WERI-Rb-1 (cell line): Measurements from ENCODE around the gene WSB1.

Experiments used
- DNase-seq: peaks from one replicate; pipeline ENCODE4 v3.0.0-alpha.2; 2020
- H3K27ac ChIP-seq: fragments of 250-450 bp; sonication (Bioruptor Pico); 2 replicates; pipeline ENCODE4 v1.5.1; 2020; ENCODE audit warnings: mild to moderate bottlenecking, moderate library complexity
- H3K27me3 ChIP-seq: fragments of 250-450 bp; sonication (Bioruptor Pico); 2 replicates; pipeline ENCODE4 v1.5.1; 2021; ENCODE audit warnings: mild to moderate bottlenecking, low read depth, moderate library complexity; ENCODE audit not compliant: insufficient read depth, severe bottlenecking
- H3K36me3 ChIP-seq: fragments of 250-450 bp; sonication (Bioruptor Pico); 2 replicates; pipeline ENCODE4 v1.5.1; 2020; ENCODE audit warnings: mild to moderate bottlenecking, moderate library complexity
- H3K4me3 ChIP-seq: 2 replicates; pipeline ENCODE4 v1.5.1; 2011; ENCODE audit warnings: low read depth, mild to moderate bottlenecking, control low read depth, low read length
- H3K9me3 ChIP-seq: fragments of 250-450 bp; sonication (Bioruptor Pico); 2 replicates; pipeline ENCODE4 v1.5.1; 2021; ENCODE audit warnings: mild to moderate bottlenecking, moderate library complexity; ENCODE audit not compliant: severe bottlenecking
- CTCF ChIP-seq: IDR thresholded peaks from 2 replicates; pipeline ENCODE4 v1.5.1; 2011; ENCODE audit warnings: low read depth, mild to moderate bottlenecking, control low read depth, inconsistent platforms, low read length

WSB1 gene

GRCh38 chr17:27299384-27300049 lies 5.6 kb downstream of the WSB1 start:
- H3K27me3 ChIP-seq: no peaks in the 10 kb centered on the region
- no peak overlapping the region for H3K4me3 ChIP-seq
- TF ChIP-seq CTCF: no peak
- no peaks in the 10 kb centered on the region for H3K9me3 ChIP-seq
- no peak for DNase-seq
- no peak overlapping the region for H3K27ac ChIP-seq
- H3K36me3 ChIP-seq: peaks cover 63% of the 10 kb centered on the region

DNA sequence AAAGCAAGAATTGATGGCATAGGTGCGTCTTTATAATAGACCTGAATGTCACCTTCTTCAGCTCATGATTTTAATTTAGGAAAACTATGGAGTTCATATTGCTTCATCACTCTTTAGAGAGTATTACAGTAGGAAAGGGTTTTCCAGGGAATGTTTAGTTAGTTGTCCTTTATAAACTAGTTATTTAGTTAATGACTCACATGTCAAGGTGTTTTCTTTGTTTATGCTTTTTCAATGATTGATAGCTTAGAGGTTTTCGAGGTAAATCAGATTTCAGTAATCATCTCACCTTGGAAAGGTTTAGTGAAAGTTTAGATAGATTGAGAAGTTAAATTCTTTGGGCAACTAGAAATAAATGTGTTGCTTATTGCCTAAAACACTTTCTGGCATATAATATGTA lies 9.8 kb downstream of the WSB1 start:
- TF ChIP-seq CTCF: no peak
- no peak overlapping the region for H3K4me3 ChIP-seq
- H3K27me3 ChIP-seq: no peaks in the 10 kb centered on the region
- DNase-seq: no peak
- H3K27ac ChIP-seq: no peak overlapping the region
- H3K9me3 ChIP-seq: no peaks in the 10 kb centered on the region
- H3K36me3 ChIP-seq: peaks cover 80% of the 10 kb centered on the region

GRCh38 chr17:27306276-27306835 lies 12.4 kb downstream of the WSB1 start:
- no peak for TF ChIP-seq CTCF
- H3K9me3 ChIP-seq: no peaks in the 10 kb centered on the region
- peaks cover 93% of the 10 kb centered on the region for H3K36me3 ChIP-seq
- no peaks in the 10 kb centered on the region for H3K27me3 ChIP-seq
- no peak overlapping the region for H3K4me3 ChIP-seq
- DNase-seq: no peak
- no peak overlapping the region for H3K27ac ChIP-seq

DNA sequence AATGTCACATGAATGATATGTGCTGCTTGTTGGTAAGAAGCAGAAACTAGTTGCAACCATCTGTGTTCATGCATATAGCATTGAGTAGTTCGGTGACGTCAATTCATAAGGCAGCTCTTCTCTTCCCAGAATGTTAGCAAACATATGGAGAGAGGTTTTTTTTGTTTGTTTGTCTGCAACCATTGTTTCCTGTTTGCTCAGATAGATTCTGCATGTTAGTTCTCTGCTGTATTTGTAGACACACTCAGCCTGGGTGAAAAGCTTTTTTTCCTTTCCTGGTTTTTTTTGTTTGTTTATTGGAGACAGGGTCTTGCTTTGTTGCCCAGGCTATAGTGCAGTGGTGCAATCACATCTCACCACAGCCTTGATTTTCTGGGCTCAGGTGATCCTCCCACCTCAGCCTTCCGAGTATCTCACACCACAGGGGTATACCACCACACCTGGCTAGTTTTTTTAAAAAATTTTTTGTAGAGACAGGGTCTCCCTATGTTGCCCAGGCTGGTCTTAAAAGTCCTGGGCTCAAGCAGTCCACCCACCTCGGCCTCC lies 16.7 kb downstream of the WSB1 start:
- peaks cover 95% of the 10 kb centered on the region for H3K36me3 ChIP-seq

GRCh38 chr17:27313301-27313700 lies 19.4 kb downstream of the WSB1 start:
- DNase-seq: no peak
- Histone ChIP-seq H3K27me3 (no peaks in the 10 kb centered on the region), H3K36me3 (peaks cover 92% of the 10 kb centered on the region), H3K9me3 (no peaks in the 10 kb centered on the region), H3K4me3 (no peak overlapping the region), H3K27ac (no peak overlapping the region)
- no peak for TF ChIP-seq CTCF

More for the DNA sequence above, 16.7 kb downstream of the WSB1 start:
- Histone ChIP-seq H3K4me3 (no peak overlapping the region), H3K9me3 (no peaks in the 10 kb centered on the region), H3K27me3 (no peaks in the 10 kb centered on the region), H3K27ac (no peak overlapping the region)
- no peak for DNase-seq
- no peak for TF ChIP-seq CTCF

GRCh38 chr17:27315322-27315721 lies 21.4 kb downstream of the WSB1 start:
- no peak for TF ChIP-seq CTCF
- Histone ChIP-seq H3K9me3 (no peaks in the 10 kb centered on the region), H3K27me3 (no peaks in the 10 kb centered on the region), H3K4me3 (no peak overlapping the region), H3K36me3 (peaks cover 79% of the 10 kb centered on the region), H3K27ac (no peak overlapping the region)
- DNase-seq: no peak
